T-cell (primary cell): Measurements from ENCODE around the gene TMEM214. TPM values are rescaled to one million over a fixed set of nuclear protein-coding genes. Genes with fewer than 3 reads are reported as not detected.

Source experiments
- ATAC-seq, 4 experiments: fragments of 200-7000 bp in 3 of 4; fragments of 150-1000 bp in 1 of 4; cut with Tn5 transposase; replicated peaks in 1 of 4; 1 replicate in 3 of 4; 2 replicates in 1 of 4; pipeline ENCODE4 v1.10.0; 2021; ENCODE audit warnings: moderate library complexity in 3 of 4, mild to moderate bottlenecking in 2 of 4, moderate number of reproducible peaks in 1 of 4
- CTCF ChIA-PET, 2 donors: fragments of 300-600 bp; sonication (Branson Sonifier 250); formaldehyde crosslinking; loops; one replicate each; lab custom pipeline; 2022; ENCODE audit warnings: antibody characterized with exemption in 2 of 2; lab: Charles Lee
- POLR2A ChIA-PET, 2 donors: fragments of 300-600 bp; sonication (Branson Sonifier 250); formaldehyde crosslinking; loops; one replicate each; lab custom pipeline; 2022; ENCODE audit warnings: antibody characterized with exemption in 2 of 2; lab: Charles Lee
- DNase-seq, 35 experiments: peaks; one replicate each; pipeline versions ENCODE4 v3.0.0 to v3.0.0-alpha.2; 2013 to 2023
- H3K27ac ChIP-seq: one replicate; pipeline ENCODE4 v1.5.1; 2013; ENCODE audit warnings: low read length
- H3K27me3 ChIP-seq, 2 experiments: replicated peaks in 1 of 2; 1 replicate in 1 of 2; 2 replicates in 1 of 2; pipeline versions ENCODE4 v1.6.1 to v1.7.0; 2013; ENCODE audit warnings: low read length in 1 of 2, mixed read lengths in 1 of 2; ENCODE audit not compliant: control insufficient read depth in 2 of 2, insufficient read depth in 2 of 2; ENCODE audit errors: extremely low read depth in 1 of 2
- H3K36me3 ChIP-seq, 2 donors: 1 replicate in 1 of 2; 2 replicates in 1 of 2; pipeline versions ENCODE4 v1.6.1 to v1.7.0; 2013; ENCODE audit warnings: low read length in 1 of 2; ENCODE audit not compliant: control insufficient read depth in 2 of 2, insufficient read depth in 1 of 2; ENCODE audit errors: extremely low read depth in 1 of 2
- H3K4me1 ChIP-seq, 2 experiments: 1 replicate in 1 of 2; 2 replicates in 1 of 2; pipeline versions ENCODE4 v1.6.1 to v1.7.0; 2013; ENCODE audit warnings: low read length in 2 of 2, mixed read lengths in 1 of 2; ENCODE audit not compliant: insufficient read depth in 2 of 2, control insufficient read depth in 1 of 2; ENCODE audit errors: extremely low read depth in 1 of 2
- H3K4me3 ChIP-seq, 2 donors: 1 replicate in 1 of 2; 2 replicates in 1 of 2; pipeline versions ENCODE4 v1.5.1 to v1.7.0; 2013; ENCODE audit warnings: mild to moderate bottlenecking in 2 of 2, low read length in 1 of 2, moderate library complexity in 1 of 2; ENCODE audit not compliant: control insufficient read depth in 1 of 2; ENCODE audit errors: extremely low read depth in 1 of 2
- H3K9me3 ChIP-seq: 2 replicates; pipeline ENCODE4 v1.7.0; 2013
- H3K27ac Mint-ChIP-seq, 2 donors: one replicate each; pipeline ENCODE4 v1.8.0; 2020 to 2021; ENCODE audit warnings: mild to moderate bottlenecking in 2 of 2, mixed read lengths in 2 of 2
- H3K27me3 Mint-ChIP-seq, 2 donors: one replicate each; pipeline ENCODE4 v1.8.0; 2021 to 2022; ENCODE audit warnings: mixed read lengths in 2 of 2
- H3K36me3 Mint-ChIP-seq: one replicate; pipeline ENCODE4 v1.8.0; 2021; ENCODE audit warnings: mixed read lengths
- H3K4me1 Mint-ChIP-seq, 3 donors: one replicate each; pipeline ENCODE4 v1.8.0; 2020 to 2022; ENCODE audit warnings: mixed read lengths in 3 of 3, mild to moderate bottlenecking in 1 of 3
- H3K4me3 Mint-ChIP-seq, 3 donors: one replicate each; pipeline ENCODE4 v1.8.0; 2020 to 2022; ENCODE audit warnings: mild to moderate bottlenecking in 3 of 3, mixed read lengths in 3 of 3, moderate library complexity in 3 of 3
- H3K9me3 Mint-ChIP-seq, 3 donors: one replicate each; pipeline ENCODE4 v1.8.0; 2020 to 2022; ENCODE audit warnings: mixed read lengths in 3 of 3
- WGBS: methylation state at CpG from one replicate; pipeline ENCODE4 v1.1.5; 2013; ENCODE audit warnings: missing lambda C conversion rate; ENCODE audit not compliant: insufficient coverage; 5-methylcytosine and 5-hydroxymethylcytosine counted together
- total RNA-seq, 35 experiments: library from RNA in 6 of 35; stranded (reverse) in 6 of 35; fragments of 120-200 nt in 1 of 35; gene quantifications; one replicate each; pipeline versions ENCODE4 v1.2.1 to v1.2.4 and lab custom pipeline; 2013 to 2026

The TMEM214 gene
- total RNA-seq, 5 donors from 2014 or later (not counting 1 experiment from before 2014, with no cell fraction given), result 37.6 to 84.5 (median 71.6) TPM

GRCh38 chr2:27027211-27027651 is 5.5 kb upstream of the TMEM214 start:
- no peak overlapping the region for H3K4me3 Mint-ChIP-seq
- H3K27ac Mint-ChIP-seq, result no peak overlapping the region
- Histone ChIP-seq H3K27ac (no peak overlapping the region), H3K4me1 (peaks cover 0 to 9% of the 10 kb centered on the region in 2 experiments), H3K27me3 (no peaks in the 10 kb centered on the region), H3K4me3 (no peak overlapping the region), H3K9me3 (no peaks in the 10 kb centered on the region), H3K36me3 (peaks cover 5 to 9% of the 10 kb centered on the region in 2 donors)
- ATAC-seq (no peak), DNase-seq (no peak)
- CTCF ChIA-PET, result no interaction called here
- H3K9me3 Mint-ChIP-seq, result no peaks in the 10 kb centered on the region
- peaks cover 0 to 22% (median 12%) of the 10 kb centered on the region in 3 donors for H3K4me1 Mint-ChIP-seq
- H3K36me3 Mint-ChIP-seq, result no peaks in the 10 kb centered on the region
- H3K27me3 Mint-ChIP-seq, result no peaks in the 10 kb centered on the region
- POLR2A ChIA-PET, result no interaction called here
- 93% methylated on average over 6 of the region's 10 CpGs for WGBS

DNA sequence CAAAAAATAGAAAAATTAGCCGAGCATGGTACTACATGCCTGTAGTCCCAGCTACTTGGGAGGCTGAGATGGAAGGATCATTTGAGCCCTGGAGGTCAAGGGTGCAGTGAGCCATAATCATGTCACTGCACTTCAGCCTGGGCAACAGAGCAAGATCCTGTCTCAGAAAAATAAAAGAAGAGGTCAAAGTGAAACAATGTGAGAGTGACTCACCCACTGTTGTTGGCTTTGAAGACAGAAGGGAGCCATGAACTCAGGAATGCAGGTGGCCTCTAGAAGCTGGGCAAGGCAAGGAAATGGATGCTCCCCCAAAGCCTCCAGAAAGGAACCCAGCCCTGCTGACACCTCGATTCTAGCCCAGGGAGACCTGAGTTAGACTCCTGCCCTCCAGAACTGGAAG is 3.7 kb upstream of the TMEM214 start:
- Histone ChIP-seq H3K36me3 (peaks cover 4 to 5% of the 10 kb centered on the region in 2 donors), H3K4me3 (no peak overlapping the region), H3K27me3 (no peaks in the 10 kb centered on the region), H3K9me3 (no peaks in the 10 kb centered on the region), H3K27ac (no peak overlapping the region), H3K4me1 (peaks cover 7 to 23% of the 10 kb centered on the region in 2 experiments)
- Mint-ChIP-seq H3K9me3 (no peaks in the 10 kb centered on the region), H3K27me3 (no peaks in the 10 kb centered on the region), H3K4me1 (peaks cover 13 to 35% (median 23%) of the 10 kb centered on the region in 3 donors), H3K4me3 (no peak overlapping the region), H3K27ac (no peak overlapping the region), H3K36me3 (no peaks in the 10 kb centered on the region)
- WGBS, result 89% methylated on average over 1 of the region's 2 CpGs
- POLR2A ChIA-PET, result interaction anchor here in 1 of 2 donors (0.6 kb wide), 1 partner anchor 20 kb away, joined by 3 read pairs; no protein-coding TSS in a partner anchor
- CTCF ChIA-PET, result no interaction called here
- DNase-seq, result no peak
- ATAC-seq, result no peak

DNA sequence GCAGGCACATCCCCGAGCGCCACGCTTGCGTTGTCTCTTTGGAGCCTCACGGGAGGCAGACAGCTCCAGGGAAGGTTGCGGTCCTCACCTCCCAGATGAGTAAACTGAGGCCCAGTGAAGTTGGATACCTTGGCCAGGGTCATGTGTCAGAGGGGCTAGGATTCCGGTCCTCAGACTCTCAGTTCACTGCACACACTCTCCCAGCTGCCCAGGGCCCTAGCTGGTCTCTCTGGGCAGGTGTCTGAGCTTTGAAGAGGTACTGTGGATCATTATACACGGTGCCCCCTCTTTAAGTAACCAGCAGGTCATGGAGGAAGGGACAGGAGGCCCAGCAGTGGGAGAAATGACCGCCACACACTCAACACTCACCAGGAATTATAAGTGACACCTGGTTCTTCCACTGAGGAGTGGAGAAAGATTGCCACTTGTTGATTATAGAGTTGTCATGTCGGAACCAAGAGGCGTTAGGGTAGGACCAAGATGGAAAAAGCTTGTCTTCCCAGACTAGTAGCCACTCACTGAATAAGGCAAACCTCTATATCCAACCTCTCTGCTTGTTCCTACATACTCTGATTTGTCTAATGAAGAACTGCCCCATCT is 588 bp downstream of the TMEM214 start:
- Mint-ChIP-seq H3K36me3 (peaks cover 21% of the 10 kb centered on the region), H3K27me3 (no peaks in the 10 kb centered on the region), H3K9me3 (no peaks in the 10 kb centered on the region), H3K4me3 (peak overlapping the region; percentile 90 to 93 (median 91)), H3K27ac (peak overlapping the region; percentile 74 to 91), H3K4me1 (peaks cover 25 to 49% (median 38%) of the 10 kb centered on the region in 3 donors)
- CTCF ChIA-PET, result interaction anchor here in 1 of 2 donors (0.6 kb wide), 1 partner anchor 55 kb away, joined by 3 read pairs; no protein-coding TSS in a partner anchor
- Histone ChIP-seq H3K4me1 (peaks cover 7 to 39% of the 10 kb centered on the region in 2 experiments), H3K9me3 (no peaks in the 10 kb centered on the region), H3K36me3 (peaks cover 20 to 36% of the 10 kb centered on the region in 2 donors), H3K27ac (peak overlapping the region; percentile 40), H3K4me3 (peak overlapping the region; percentile 77 to 87), H3K27me3 (no peaks in the 10 kb centered on the region)
- DNase-seq, result no peak
- 3% methylated on average over 7 of the region's 11 CpGs for WGBS
- POLR2A ChIA-PET, result interaction anchor here (0.5 to 0.7 kb wide), 3 partner anchors 24 to 339 kb away, joined by 3 to 15 read pairs (median 3); partner anchors contain the start of gene OST4 (in 1 of the 2)
- peak in 2 of 4 experiments; percentile 7 to 11 for ATAC-seq

GRCh38 chr2:27038012-27038411 is 5.2 kb downstream of the TMEM214 start:
- Histone ChIP-seq H3K9me3 (no peaks in the 10 kb centered on the region), H3K4me1 (peaks cover 7 to 26% of the 10 kb centered on the region in 2 experiments), H3K27me3 (no peaks in the 10 kb centered on the region), H3K27ac (no peak overlapping the region), H3K36me3 (peaks cover 38 to 76% of the 10 kb centered on the region in 2 donors), H3K4me3 (no peak overlapping the region)
- ATAC-seq (no peak), DNase-seq (no peak)
- peaks cover 40% of the 10 kb centered on the region for H3K36me3 Mint-ChIP-seq
- no peaks in the 10 kb centered on the region for H3K9me3 Mint-ChIP-seq
- peaks cover 22 to 31% (median 23%) of the 10 kb centered on the region in 3 donors for H3K4me1 Mint-ChIP-seq
- no peaks in the 10 kb centered on the region for H3K27me3 Mint-ChIP-seq
- H3K27ac Mint-ChIP-seq, result no peak overlapping the region
- CTCF ChIA-PET, result interaction anchor here in 1 of 2 donors (1.0 kb wide), 1 partner anchor 13 kb away, joined by 4 read pairs; the partner anchor contains the start of gene AGBL5
- WGBS, result 96% methylated on average over 4 of the region's 6 CpGs
- POLR2A ChIA-PET, result interaction anchor here (0.5 kb wide), 2 partner anchors 26 to 234 kb away, joined by 3 to 4 read pairs; no protein-coding TSS in a partner anchor
- H3K4me3 Mint-ChIP-seq, result no peak overlapping the region

DNA sequence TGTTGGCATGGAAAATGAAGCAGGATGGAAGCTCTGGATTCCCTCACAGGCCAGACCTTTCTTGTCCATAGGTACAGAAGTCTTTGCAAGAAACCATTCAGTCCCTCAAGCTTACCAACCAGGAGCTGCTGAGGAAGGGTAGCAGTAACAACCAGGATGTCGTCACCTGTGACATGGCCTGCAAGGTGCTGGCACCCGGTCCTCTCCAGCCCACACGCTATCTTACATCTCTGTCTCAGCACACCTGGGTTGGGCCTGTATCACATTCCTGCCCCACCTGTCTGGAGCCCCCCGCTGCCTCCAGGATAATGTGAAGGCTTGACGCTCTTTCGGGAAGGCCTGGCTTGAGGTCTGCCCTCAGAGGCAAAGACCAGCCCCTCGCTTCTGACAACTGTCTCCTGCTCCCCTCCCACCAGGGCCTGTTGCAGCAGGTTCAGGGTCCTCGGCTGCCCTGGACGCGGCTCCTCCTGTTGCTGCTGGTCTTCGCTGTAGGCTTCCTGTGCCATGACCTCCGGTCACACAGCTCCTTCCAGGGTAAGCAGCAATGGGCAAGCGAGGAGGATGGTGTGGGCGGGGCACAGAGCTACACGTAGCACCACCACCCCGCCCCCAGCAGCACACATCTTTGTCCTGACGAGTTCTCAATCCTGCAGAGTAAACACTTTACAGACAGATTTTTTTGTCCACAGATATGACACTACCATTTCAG is 6.0 kb downstream of the TMEM214 start:
- H3K4me3 ChIP-seq, result no peak overlapping the region
- peaks cover 40% of the 10 kb centered on the region for H3K36me3 Mint-ChIP-seq
- no peaks in the 10 kb centered on the region for H3K27me3 Mint-ChIP-seq
- no peak overlapping the region for H3K4me3 Mint-ChIP-seq
- ATAC-seq (no peak), DNase-seq (no peak)
- WGBS, result 97% methylated on average over 8 of the region's 17 CpGs
- H3K36me3 ChIP-seq, result peaks cover 38 to 76% of the 10 kb centered on the region in 2 donors
- no peak overlapping the region for H3K27ac Mint-ChIP-seq
- ChIA-PET POLR2A (no interaction called here), CTCF (no interaction called here)
- H3K9me3 ChIP-seq, result no peaks in the 10 kb centered on the region
- H3K4me1 Mint-ChIP-seq, result peaks cover 15 to 24% (median 18%) of the 10 kb centered on the region in 3 donors
- H3K9me3 Mint-ChIP-seq, result no peaks in the 10 kb centered on the region
- no peak overlapping the region for H3K27ac ChIP-seq
- H3K27me3 ChIP-seq, result no peaks in the 10 kb centered on the region
- H3K4me1 ChIP-seq, result peaks cover 2 to 19% of the 10 kb centered on the region in 2 experiments

GRCh38 chr2:27039426-27039825 is 6.7 kb downstream of the TMEM214 start:
- WGBS, result 97% methylated on average over 3 of the region's 6 CpGs
- DNase-seq (no peak), ATAC-seq (no peak)
- Histone ChIP-seq H3K27me3 (no peaks in the 10 kb centered on the region), H3K4me1 (peaks cover 0 to 12% of the 10 kb centered on the region in 2 experiments), H3K4me3 (no peak overlapping the region), H3K36me3 (peaks cover 38 to 76% of the 10 kb centered on the region in 2 donors), H3K27ac (no peak overlapping the region), H3K9me3 (no peaks in the 10 kb centered on the region)
- H3K4me3 Mint-ChIP-seq, result no peak overlapping the region
- peaks cover 40% of the 10 kb centered on the region for H3K36me3 Mint-ChIP-seq
- H3K27ac Mint-ChIP-seq, result no peak overlapping the region
- no peaks in the 10 kb centered on the region for H3K9me3 Mint-ChIP-seq
- POLR2A ChIA-PET, result no interaction called here
- peaks cover 8 to 18% (median 11%) of the 10 kb centered on the region in 3 donors for H3K4me1 Mint-ChIP-seq
- H3K27me3 Mint-ChIP-seq, result no peaks in the 10 kb centered on the region
- CTCF ChIA-PET, result interaction anchor here in 1 of 2 donors (0.6 kb wide), 1 partner anchor 205 kb away, joined by 3 read pairs; no protein-coding TSS in a partner anchor
